Measurements from ENCODE around the gene ANKRD13B.

ANKRD13B gene

GRCh38 chr17:29616300-29617048, 23.5 kb downstream of the ANKRD13B start:
- no peak for DNase-seq (ENCODE audit: low read depth in 4 of 4, low spot score in 1 of 4)

- DNase-seq (ENCODE audit: low read depth in 4 of 4, low spot score in 1 of 4): peak; percentile 84 to 92 (median 86)
Observed at GRCh38 chr17:29617125-29617480, 24.2 kb downstream of the ANKRD13B start.

GRCh38 chr17:29617481-29618271, 24.7 kb downstream of the ANKRD13B start:
- peak; percentile 65 to 85 (median 72) for DNase-seq (ENCODE audit: low read depth in 4 of 4, low spot score in 1 of 4)

GRCh38 chr17:29618272-29619065, 25.5 kb downstream of the ANKRD13B start:
- no peak for DNase-seq (ENCODE audit: low read depth in 4 of 4, low spot score in 1 of 4)

GRCh38 chr17:29619251-29619650, 26.3 kb downstream of the ANKRD13B start:
- no peak for DNase-seq (ENCODE audit: low read depth in 4 of 4, low spot score in 1 of 4)

- no peak for DNase-seq (ENCODE audit: low read depth in 4 of 4, low spot score in 1 of 4)
Observed at GRCh38 chr17:29620271-29620670, 27.3 kb downstream of the ANKRD13B start.

GRCh38 chr17:29620779-29621500, 28.0 kb downstream of the ANKRD13B start:
- DNase-seq (ENCODE audit: low read depth in 4 of 4, low spot score in 1 of 4): no peak

- no peak for DNase-seq (ENCODE audit: low read depth in 4 of 4, low spot score in 1 of 4)
Observed at GRCh38 chr17:29621751-29622194, 28.8 kb downstream of the ANKRD13B start.

- peak in 2 of 4 experiments; percentile 62 to 65 for DNase-seq (ENCODE audit: low read depth in 4 of 4, low spot score in 1 of 4)
Observed at GRCh38 chr17:29622337-29623282, 29.7 kb downstream of the ANKRD13B start, which contains the start of gene CORO6. TSS of gene CORO6 (minus strand) at chr17:29622912. CDS start at chr17:29621421, 1,491 bp downstream.

- no peak for DNase-seq (ENCODE audit: low read depth in 4 of 4, low spot score in 1 of 4)
Observed at GRCh38 chr17:29623283-29623647, 30.3 kb downstream of the ANKRD13B start.

GRCh38 chr17:29624586-29624985, 31.7 kb downstream of the ANKRD13B start:
- DNase-seq (ENCODE audit: low read depth in 4 of 4, low spot score in 1 of 4): no peak

GRCh38 chr17:29625037-29625750, 32.3 kb downstream of the ANKRD13B start:
- no peak for DNase-seq (ENCODE audit: low read depth in 4 of 4, low spot score in 1 of 4)

GRCh38 chr17:29627951-29628350, 35.0 kb downstream of the ANKRD13B start:
- no peak for DNase-seq (ENCODE audit: low read depth in 4 of 4, low spot score in 1 of 4)

- DNase-seq (ENCODE audit: low read depth in 4 of 4, low spot score in 1 of 4): no peak
Observed at GRCh38 chr17:29628644-29629043, 35.7 kb downstream of the ANKRD13B start.

GRCh38 chr17:29629839-29630238, 36.9 kb downstream of the ANKRD13B start:
- no peak for DNase-seq (ENCODE audit: low read depth in 4 of 4, low spot score in 1 of 4)

GRCh38 chr17:29630630-29631193, 37.8 kb downstream of the ANKRD13B start:
- no peak for DNase-seq (ENCODE audit: low read depth in 4 of 4, low spot score in 1 of 4)

- DNase-seq (ENCODE audit: low read depth in 4 of 4, low spot score in 1 of 4): no peak
Observed at GRCh38 chr17:29633886-29634285, 41.0 kb downstream of the ANKRD13B start.

GRCh38 chr17:29640413-29640812, 47.5 kb downstream of the ANKRD13B start:
- no peak for DNase-seq (ENCODE audit: low read depth in 4 of 4, low spot score in 1 of 4)
